Activated T-cell treated with anti-CD3 and anti-CD28 coated beads for 1 hour (primary cell): Measurements from ENCODE around the gene ZNF672.

Experiments used
- DNase-seq: peaks from one replicate; pipeline ENCODE4 v3.0.0-alpha.2; 2020; ENCODE audit warnings: low read depth

ZNF672 gene

GRCh38 chr1:248890549-248891498, 52.8 kb downstream of the ZNF672 start:
- DNase-seq, result no peak

- no peak for DNase-seq
Observed at GRCh38 chr1:248891758-248892157, 53.7 kb downstream of the ZNF672 start.

GRCh38 chr1:248892590-248892989, 54.6 kb downstream of the ZNF672 start:
- no peak for DNase-seq

GRCh38 chr1:248894837-248895236, 56.8 kb downstream of the ZNF672 start:
- no peak for DNase-seq

GRCh38 chr1:248897412-248898337, 59.7 kb downstream of the ZNF672 start:
- no peak for DNase-seq
